GM19023 (cell line): Measurements from ENCODE around the gene PCARE.

Source experiments
- ATAC-seq: cut with Tn5 transposase; IDR thresholded peaks from one replicate; pipeline ENCODE4 v1.9.1; 2021; ENCODE audit warnings: mild to moderate bottlenecking, moderate library complexity; ENCODE audit not compliant: unreplicated experiment

Gene PCARE

GRCh38 chr2:29040552-29040951 lies 33.8 kb downstream of the PCARE start:
- no peak for ATAC-seq

GRCh38 chr2:29039718-29040480 lies 34.4 kb downstream of the PCARE start:
- no peak for ATAC-seq

- no peak for ATAC-seq
These were observed 39.1 kb downstream of the PCARE start for GRCh38 chr2:29035016-29035745.

DNA sequence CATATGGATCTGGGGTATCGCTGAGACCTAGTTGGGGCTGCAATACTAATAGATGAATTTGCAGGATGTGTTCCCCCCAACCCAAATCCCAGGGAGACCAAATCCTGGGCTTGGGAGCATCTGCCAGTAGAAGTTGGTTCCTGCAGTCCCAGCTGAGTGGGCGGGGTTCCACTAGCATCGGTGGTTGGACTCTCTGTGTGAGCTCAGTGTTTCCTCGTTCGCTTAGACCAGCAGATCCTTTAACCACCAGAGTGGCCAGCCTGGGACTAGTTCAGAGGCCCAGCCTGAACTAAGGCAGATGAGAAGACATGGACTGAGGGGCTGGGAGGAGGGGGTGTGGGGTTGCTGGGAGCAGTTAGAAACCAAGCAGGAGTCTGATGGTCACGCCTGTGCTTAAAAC lies 40.7 kb downstream of the PCARE start:
- no peak for ATAC-seq

DNA sequence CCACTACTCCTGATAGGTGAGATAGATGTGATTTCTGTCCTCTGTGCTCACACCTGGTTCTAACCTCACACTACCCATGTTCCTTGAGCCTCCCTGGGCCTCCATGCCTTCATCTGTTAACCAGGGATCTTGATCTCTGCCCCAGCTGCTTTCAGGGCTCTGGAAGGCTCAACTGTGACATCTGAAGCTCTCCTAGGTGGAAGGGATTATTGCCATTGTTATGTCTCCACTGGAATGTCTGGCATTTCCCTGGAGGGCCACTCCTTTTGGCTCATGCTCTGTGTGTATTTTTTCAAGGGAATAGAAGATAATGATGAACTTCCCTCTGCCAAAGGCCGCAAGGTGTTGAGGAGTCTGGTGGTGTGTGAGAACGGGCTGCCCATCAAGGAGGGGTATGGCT lies 41.2 kb downstream of the PCARE start:
- ATAC-seq: no peak

DNA sequence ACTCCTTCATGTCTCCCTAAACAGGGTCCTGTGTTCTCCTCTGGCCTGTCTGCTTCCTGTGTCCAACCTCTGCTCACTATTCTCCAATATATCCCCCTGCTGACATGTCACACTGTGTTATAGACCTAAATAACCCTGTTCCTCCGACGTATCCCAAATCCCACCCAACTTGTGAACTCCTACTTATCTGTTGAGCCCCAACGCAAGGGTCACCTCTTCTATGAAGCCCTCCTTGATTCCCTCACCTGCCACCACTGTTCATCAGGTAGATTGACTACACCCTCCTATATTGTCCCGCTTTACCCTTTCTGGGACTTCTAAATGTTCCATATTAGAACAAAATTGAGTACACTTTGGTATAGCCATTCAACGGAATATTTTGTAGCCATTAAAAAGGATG lies 42.1 kb downstream of the PCARE start:
- ATAC-seq: no peak

- no peak for ATAC-seq
These were observed 43.3 kb downstream of the PCARE start for GRCh38 chr2:29031046-29031445.

DNA sequence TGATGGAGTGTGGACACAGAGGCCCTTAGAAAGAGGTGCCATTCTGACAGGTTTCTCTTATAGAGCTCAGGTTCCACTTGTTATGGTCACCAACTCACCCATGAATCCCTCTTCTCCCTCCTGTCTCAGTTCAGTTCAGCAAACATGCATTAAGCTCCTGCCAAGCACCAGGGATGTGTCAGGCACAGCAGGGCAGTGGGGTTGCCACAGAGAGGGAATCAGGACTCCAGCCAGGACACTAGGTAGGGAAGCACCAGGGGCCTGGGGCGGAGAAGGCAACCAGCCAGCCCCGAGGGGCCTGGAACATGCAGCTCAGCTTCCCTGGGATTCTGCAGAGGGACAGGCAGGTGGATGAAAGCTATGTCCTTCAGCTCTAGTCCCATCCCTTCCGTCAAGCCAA lies 48.6 kb downstream of the PCARE start:
- no peak for ATAC-seq

DNA sequence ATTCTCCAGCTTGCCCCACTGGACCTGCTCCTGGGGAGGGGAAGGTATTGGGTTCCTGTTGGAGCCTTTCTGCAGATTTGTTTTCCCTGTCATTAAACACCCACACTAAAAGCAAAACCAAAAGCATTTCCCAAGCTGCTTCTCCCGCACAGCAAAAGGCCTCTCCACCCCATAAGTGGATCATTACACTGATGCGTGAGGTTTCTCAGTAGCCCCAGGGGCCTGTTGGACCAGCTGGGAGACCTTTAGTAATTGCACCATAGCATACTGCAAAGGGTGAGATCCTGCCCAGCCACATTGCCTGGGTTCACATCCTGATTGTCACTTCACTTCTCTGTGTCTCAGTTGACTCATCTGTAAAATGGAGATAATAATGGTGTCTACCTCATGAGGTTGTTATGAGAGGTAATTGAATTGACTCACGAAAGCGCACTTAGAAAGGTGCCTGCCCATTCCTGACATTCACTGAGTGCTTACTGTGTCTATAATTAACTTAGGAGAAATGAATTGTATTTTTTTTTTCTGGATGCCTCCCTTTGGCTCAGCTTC lies 49.4 kb downstream of the PCARE start:
- no peak for ATAC-seq

DNA sequence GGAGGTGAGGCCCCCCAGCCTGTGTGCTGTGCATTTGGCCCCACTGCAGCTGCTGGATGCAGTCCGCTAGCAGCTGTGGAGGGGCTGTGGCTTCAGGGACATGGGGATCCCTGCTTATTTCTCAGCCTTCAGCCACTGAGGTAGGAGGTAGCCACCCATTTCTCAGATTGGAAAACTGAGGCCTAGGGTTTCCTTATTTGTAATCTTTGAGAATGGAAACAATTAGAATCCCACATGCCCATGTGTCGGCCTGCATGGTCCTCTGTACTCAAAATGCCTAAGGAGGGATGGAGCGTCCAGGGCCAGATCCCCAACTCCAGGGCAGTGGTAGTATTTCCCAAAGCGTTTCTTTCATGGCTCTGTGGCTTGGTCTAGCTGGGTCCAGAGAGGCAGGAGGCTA lies 51.1 kb downstream of the PCARE start:
- ATAC-seq: no peak

GRCh38 chr2:29022679-29023078 lies 51.6 kb downstream of the PCARE start:
- no peak for ATAC-seq

DNA sequence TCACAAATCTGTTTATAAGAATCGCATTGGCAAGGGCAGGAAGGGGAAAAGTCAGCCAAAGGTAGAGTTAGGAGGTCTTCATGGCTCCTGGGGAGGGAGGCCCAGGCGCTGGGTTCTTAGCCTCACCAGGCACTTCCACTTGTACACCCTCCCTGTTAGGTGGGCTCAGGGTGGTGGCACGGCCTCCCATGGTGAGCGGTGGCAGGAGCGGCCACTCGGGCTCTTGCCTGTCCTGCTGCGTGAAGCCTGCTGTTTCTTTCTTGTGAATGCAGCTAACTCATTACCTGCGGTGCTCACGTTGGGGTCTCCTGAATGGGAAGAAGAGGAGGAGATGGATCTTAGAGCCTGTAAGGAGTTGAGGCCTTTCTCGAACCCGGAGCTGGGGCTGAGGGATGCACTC lies 52.4 kb downstream of the PCARE start:
- no peak for ATAC-seq

DNA sequence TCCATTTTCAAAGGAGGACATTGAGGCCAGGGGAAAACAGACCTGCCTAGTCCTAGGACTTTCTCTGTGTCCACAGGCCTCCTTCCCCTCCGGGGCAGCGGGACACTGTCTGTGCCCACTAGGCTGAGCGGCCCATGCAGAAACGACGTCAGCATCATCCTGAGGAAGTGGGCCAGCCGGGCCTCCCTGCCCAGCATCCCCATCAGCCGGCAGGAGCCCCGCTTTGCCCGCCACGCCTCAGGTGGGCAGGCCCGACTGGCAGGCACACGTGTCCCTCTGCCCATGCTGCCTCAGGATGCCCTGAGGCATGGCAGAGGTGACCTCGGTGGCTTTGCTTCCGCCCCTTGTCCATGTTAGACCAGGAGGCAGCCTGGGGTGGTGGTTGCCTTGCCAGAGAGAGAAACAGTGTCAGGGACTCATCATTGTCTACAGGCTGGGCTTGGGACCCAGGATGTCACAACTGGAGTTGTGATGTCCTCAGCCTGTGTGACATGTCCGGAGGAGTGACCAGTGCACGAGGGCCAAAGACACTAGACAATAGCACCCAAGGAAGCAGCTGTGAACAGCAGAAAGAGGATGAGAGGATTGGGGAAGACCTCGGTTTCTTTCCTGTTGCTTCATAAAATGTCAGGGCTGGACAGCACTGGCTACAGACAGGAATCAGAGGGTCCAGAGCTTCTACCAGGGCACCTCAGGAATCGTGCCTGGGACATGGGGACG lies 56.4 kb downstream of the PCARE start:
- no peak for ATAC-seq

- no peak for ATAC-seq
These were observed 57.8 kb downstream of the PCARE start for GRCh38 chr2:29016504-29016903.

- no peak for ATAC-seq
These were observed 58.4 kb downstream of the PCARE start for GRCh38 chr2:29015701-29016470.

DNA sequence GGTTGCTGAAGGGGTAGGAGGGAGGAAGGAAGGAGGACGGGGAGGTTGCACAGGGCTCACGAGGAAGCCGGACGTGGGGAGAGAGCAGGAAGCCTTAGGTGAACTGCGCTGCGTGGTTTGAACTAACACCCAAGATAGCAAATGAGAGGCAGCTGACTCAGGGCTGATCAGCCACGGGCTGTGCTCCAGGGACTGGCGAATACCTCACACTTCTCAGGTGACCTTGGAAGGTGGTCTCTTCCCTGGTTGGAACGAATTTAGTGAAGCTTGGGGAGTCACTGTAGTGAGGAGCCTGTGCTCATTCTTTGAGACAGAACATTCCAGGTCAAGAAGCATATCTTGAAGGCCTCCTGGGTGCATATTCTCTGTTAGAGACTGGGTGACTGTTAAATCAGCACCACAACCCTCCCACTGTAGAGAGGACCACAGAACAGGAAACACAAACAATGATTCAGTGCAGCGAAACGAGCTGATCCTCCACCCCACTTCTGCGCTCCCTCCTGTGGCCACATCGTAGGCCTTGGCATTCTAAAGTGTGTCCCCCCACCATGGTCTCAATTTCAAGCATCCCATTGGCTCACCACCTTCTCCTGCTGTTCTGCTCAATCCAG lies 59.4 kb downstream of the PCARE start:
- ATAC-seq: peak; percentile 55

- ATAC-seq: peak; percentile 5
These were observed 60.0 kb downstream of the PCARE start for GRCh38 chr2:29014331-29014730.

GRCh38 chr2:29013057-29013780 lies 61.1 kb downstream of the PCARE start:
- ATAC-seq: no peak

DNA sequence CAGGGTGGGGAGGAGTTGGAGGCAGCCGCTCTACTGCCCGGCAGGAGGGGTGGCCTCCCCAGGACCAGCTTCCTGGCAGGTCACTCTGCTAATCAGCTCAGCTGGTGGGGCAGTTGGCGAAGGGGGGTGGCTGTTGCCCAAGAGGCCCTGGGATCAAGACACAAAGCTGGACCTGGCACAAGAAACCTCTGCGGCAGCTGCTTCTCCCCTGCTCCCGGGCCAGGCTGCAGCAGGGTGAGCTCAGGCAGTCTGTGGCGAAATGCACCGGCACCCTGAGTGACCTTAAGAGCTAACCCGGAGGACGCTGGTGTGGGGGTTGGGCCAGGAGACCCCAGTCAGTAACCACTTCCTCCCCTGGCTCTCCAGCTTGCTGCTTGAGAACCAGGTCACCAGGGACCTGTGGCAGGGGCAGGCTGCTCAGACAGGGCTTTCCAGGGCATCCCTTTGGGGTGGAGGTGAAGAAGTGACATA lies 62.1 kb downstream of the PCARE start:
- ATAC-seq: no peak
